K562 (cell line): ENCODE data around the gene ADNP. TPM values are rescaled to one million over a fixed set of nuclear protein-coding genes. Genes with fewer than 3 reads are reported as not detected.

ENCODE experiments used
- CEBPB ChIP-seq: fragments of 450-650 bp; IDR thresholded peaks from 2 replicates; pipeline ENCODE4 v1.6.1; 2016; ENCODE audit warnings: missing genetic modification characterization, missing compliant biosample characterization
- CEBPG ChIP-seq, 3 experiments: fragments of 200-800 bp in 1 of 3; sonication (Bioruptor generic) in 1 of 3; sonication (generic) in 1 of 3; formaldehyde crosslinking in 1 of 3; IDR thresholded peaks in 2 of 3; conservative IDR thresholded peaks in 1 of 3; 2 replicates each; pipeline versions ENCODE4 v1.6.1 to v1.8.0; 2016 to 2022; ENCODE audit warnings: missing compliant biosample characterization in 2 of 3, missing genetic modification characterization in 2 of 3, mild to moderate bottlenecking in 1 of 3, missing genetic modification reagents in 1 of 3
- CLOCK ChIP-seq: fragments of 250-450 bp; sonication (Bioruptor Pico); IDR thresholded peaks from 2 replicates; pipeline ENCODE4 v1.4.0; 2020; ENCODE audit warnings: mild to moderate bottlenecking, moderate library complexity, borderline replicate concordance
- CSDE1 ChIP-seq, 2 experiments: fragments of 450-650 bp; IDR thresholded peaks; 2 replicates each; pipeline ENCODE4 v1.6.1; 2016; ENCODE audit warnings: mild to moderate bottlenecking in 1 of 2
- E2F3 ChIP-seq: fragments of 250-450 bp; sonication (Bioruptor Pico); IDR thresholded peaks from 2 replicates; pipeline ENCODE4 v1.4.0; 2020; ENCODE audit warnings: mild to moderate bottlenecking
- ELF4 ChIP-seq: fragments of 450-650 bp; formaldehyde crosslinking; IDR thresholded peaks from 2 replicates; pipeline ENCODE4 v1.4.0; 2022; ENCODE audit warnings: missing genetic modification characterization
- L3MBTL2 ChIP-seq: fragments of 450-650 bp; IDR thresholded peaks from 2 replicates; pipeline ENCODE4 v1.6.1; 2016; ENCODE audit warnings: mild to moderate bottlenecking, moderate library complexity
- PCBP2 ChIP-seq: fragments of 200-400 bp; formaldehyde crosslinking; IDR thresholded peaks from 2 replicates; pipeline ENCODE4 v1.6.1; 2018; ENCODE audit warnings: low read length, low read depth, mild to moderate bottlenecking, moderate library complexity; ENCODE audit not compliant: poor library complexity, severe bottlenecking
- RBM25 ChIP-seq: fragments of 200-400 bp; formaldehyde crosslinking; IDR thresholded peaks from 2 replicates; pipeline ENCODE4 v1.6.1; 2018; ENCODE audit warnings: low read length, low read depth, moderate library complexity; ENCODE audit not compliant: severe bottlenecking
- SMAD4 ChIP-seq: fragments of 250-450 bp; sonication (Bioruptor Pico); conservative IDR thresholded peaks from 2 replicates; pipeline ENCODE4 v1.8.0; 2021; ENCODE audit warnings: inconsistent platforms, mild to moderate bottlenecking, moderate library complexity
- SOX6 ChIP-seq: fragments of 450-650 bp; IDR thresholded peaks from 2 replicates; pipeline ENCODE4 v1.6.1; 2014; ENCODE audit warnings: mild to moderate bottlenecking
- SREBF2 ChIP-seq: sonication (generic); formaldehyde crosslinking; IDR thresholded peaks from 2 replicates; pipeline ENCODE4 v1.4.0; 2020; ENCODE audit warnings: mild to moderate bottlenecking, missing genetic modification reagents
- SRSF9 ChIP-seq: fragments of 200-400 bp; formaldehyde crosslinking; IDR thresholded peaks from 2 replicates; pipeline ENCODE4 v1.6.1; 2017; ENCODE audit warnings: low read depth, low read length, borderline replicate concordance
- TFAM ChIP-seq: fragments of 250-450 bp; sonication (Bioruptor Pico); conservative IDR thresholded peaks from 2 replicates; pipeline ENCODE4 v1.5.0; 2021; ENCODE audit warnings: mild to moderate bottlenecking, moderate library complexity
- TOE1 ChIP-seq, 2 experiments: fragments of 450-650 bp in 1 of 2; sonication (generic) in 1 of 2; formaldehyde crosslinking in 1 of 2; IDR thresholded peaks; 2 replicates each; pipeline versions ENCODE4 v1.7.1 to v1.8.0; 2016 to 2022; ENCODE audit warnings: borderline replicate concordance in 2 of 2, mild to moderate bottlenecking in 2 of 2, antibody characterized with exemption in 1 of 2, inconsistent platforms in 1 of 2, low read depth in 1 of 2, missing genetic modification reagents in 1 of 2, moderate library complexity in 1 of 2
- TRIM24 ChIP-seq, 2 experiments: fragments of 450-650 bp; IDR thresholded peaks; 2 replicates each; pipeline ENCODE4 v1.6.1; 2016
- TSC22D4 ChIP-seq: fragments of 450-650 bp; IDR thresholded peaks from 2 replicates; pipeline ENCODE4 v1.6.1; 2016; ENCODE audit warnings: missing genetic modification characterization, missing biosample characterization, control low read depth
- ZBTB11 ChIP-seq, 3 experiments: fragments of 200-800 bp in 1 of 3; fragments of 250-450 bp in 1 of 3; fragments of 450-650 bp in 1 of 3; sonication (Bioruptor Pico) in 1 of 3; sonication (Bioruptor generic) in 1 of 3; formaldehyde crosslinking in 1 of 3; IDR thresholded peaks; 2 replicates each; pipeline versions ENCODE4 v1.6.1 to v1.8.0; 2016 to 2022; ENCODE audit warnings: mild to moderate bottlenecking in 2 of 3, missing genetic modification characterization in 2 of 3, missing compliant biosample characterization in 1 of 3, moderate library complexity in 1 of 3
- ZNF512 ChIP-seq: IDR thresholded peaks from 2 replicates; pipeline ENCODE4 v1.6.1; 2016; ENCODE audit warnings: missing genetic modification characterization, missing compliant biosample characterization
- polyA plus RNA-seq, 8 experiments: library from polyadenylated mRNA; depleted of rRNA in 4 of 8; stranded (reverse) in 5 of 8; unstranded in 3 of 8; fragments of >200 nt; fragmentation: Nextera tagmentation in 2 of 8; fragmentation: Illumina TruSeq in 1 of 8; extraction: Ambion mirVana in 2 of 8; extraction: Trizol in 1 of 8; gene quantifications; 2 replicates each; pipeline versions ENCODE4 v1.2.1 to v1.2.3, GENCODE V29; 2011 to 2014; ENCODE audit warnings: inconsistent platforms in 1 of 8, missing spikeins in 1 of 8
- total RNA-seq, 7 experiments: library from RNA; depleted of rRNA in 6 of 7; stranded (reverse); fragments of >200 nt in 6 of 7; fragmentation: Illumina TruSeq in 2 of 7; extraction: Trizol in 2 of 7; gene quantifications; 2 replicates each; pipeline versions ENCODE4 v1.2.1 to v1.2.3, GENCODE V29; 2011 to 2021; ENCODE audit warnings: low replicate concordance in 1 of 7

Gene ADNP
- total and polyA plus RNA-seq, 9 of the 15 experiments (the other 6 are each of a cell fraction or from before 2014, with no cell fraction given), result 17.8 to 59.9 (median 25.3) TPM

- TF ChIP-seq ZNF512 (tag), result no peak
- TF ChIP-seq SOX6, result no peak
- no peak for TF ChIP-seq RBM25
- TF ChIP-seq SRSF9, result no peak
- no peak for TF ChIP-seq SREBF2 (CRISPR knock-in tag)
- no peak for TF ChIP-seq CLOCK (CRISPR knock-in tag)
- no peak for TF ChIP-seq TSC22D4 (tag)
- TF ChIP-seq TFAM (CRISPR knock-in tag), result no peak
- TF ChIP-seq SMAD4 (CRISPR knock-in tag), result peak; percentile 79
- TF ChIP-seq TOE1 (IDR thresholded peaks at IDR 0.05; ENCODE audit: borderline replicate concordance), result no peak
- TF ChIP-seq TOE1 (CRISPR knock-in tag; IDR thresholded peaks at IDR 0.05; ENCODE audit: borderline replicate concordance, low read depth), result no peak
- TF ChIP-seq ELF4 (CRISPR knock-in tag), result no peak
- peak; percentile 70 to 82; a peak in 2 of 4 replicates for TF ChIP-seq TRIM24 (IDR thresholded peaks at IDR 0.05)
- no peak for TF ChIP-seq CSDE1 (IDR thresholded peaks at IDR 0.05)
- no peak for TF ChIP-seq PCBP2
- TF ChIP-seq ZBTB11 (CRISPR knock-in tag; IDR thresholded peaks at IDR 0.05), result no peak
- TF ChIP-seq L3MBTL2, result peak; percentile 69
- TF ChIP-seq E2F3 (CRISPR knock-in tag), result no peak
- TF ChIP-seq CEBPG (CRISPR knock-in tag; IDR thresholded peaks at IDR 0.05), result peak; percentile 83
- TF ChIP-seq CEBPG (tag; conservative IDR thresholded peaks at IDR 0.05 in 1 of 2, IDR thresholded peaks at IDR 0.05 in 1 of 2), result peak; percentile 88 to 96
- TF ChIP-seq CEBPB (tag), result peak; percentile 61
These were observed 32.8 kb downstream of the ADNP start (continued) for GRCh38 chr20:50898475-50898874.
